ENCODE results near the gene FHIT.

Gene FHIT

DNA sequence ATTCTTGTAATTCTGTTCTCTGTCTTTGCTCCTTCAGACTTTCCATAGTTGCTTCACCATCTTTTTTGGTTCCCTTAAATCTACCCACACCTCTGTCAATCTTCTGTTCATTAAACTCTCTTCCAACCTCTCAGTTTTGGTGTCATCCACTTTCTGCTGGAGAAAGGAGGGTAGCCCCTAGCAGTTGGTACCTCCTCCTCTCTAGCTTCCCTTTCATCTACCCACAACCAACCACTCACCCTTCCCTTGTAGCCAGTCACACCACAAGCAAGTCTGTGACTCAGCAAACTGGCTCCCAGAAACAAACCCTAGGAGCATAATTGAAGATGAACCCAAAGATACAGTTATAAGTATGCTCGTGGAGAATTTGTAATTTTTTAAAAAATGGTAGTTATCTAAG lies 318.6 kb downstream of the FHIT start:
- Histone ChIP-seq H3K27me3 (replicated peaks; ENCODE audit: control insufficient read depth, insufficient read depth, low read length, poor library complexity, severe bottlenecking) (no peaks in the 10 kb centered on the region), H3K4me1 (ENCODE audit: control insufficient read depth, insufficient read depth, low read length, poor library complexity, severe bottlenecking) (no peaks in the 10 kb centered on the region), H3K27ac (ENCODE audit: insufficient read depth, low read length, poor library complexity, severe bottlenecking) (no peak overlapping the region), H3K36me3 (ENCODE audit: control insufficient read depth, insufficient read depth, low read length) (no peaks in the 10 kb centered on the region), H3K9me3 (ENCODE audit: control insufficient read depth, low read length) (no peaks in the 10 kb centered on the region), H3K4me3 (ENCODE audit: insufficient read depth, low read depth, low read length, poor library complexity, severe bottlenecking) (no peak overlapping the region)
- no peak for DNase-seq

DNA sequence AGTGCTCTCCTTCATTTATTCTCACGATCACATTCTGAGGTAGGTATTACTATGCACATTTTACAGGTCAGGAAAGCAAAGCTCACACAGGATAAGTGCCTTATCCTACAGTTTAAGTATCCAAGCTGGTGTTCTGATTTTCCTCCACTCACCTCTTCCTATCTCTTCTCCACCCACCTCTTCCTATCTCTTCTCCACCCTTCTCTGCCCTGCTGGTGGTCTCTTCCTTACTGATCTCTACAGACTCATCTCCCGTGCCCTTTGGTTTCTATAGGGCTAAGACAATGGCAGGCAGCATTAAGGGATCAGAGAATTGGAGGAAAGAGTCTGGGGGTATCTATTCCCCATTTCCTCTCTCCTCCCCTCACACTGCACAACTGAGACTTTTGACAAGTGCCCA lies 319.1 kb downstream of the FHIT start:
- Histone ChIP-seq H3K4me3 (ENCODE audit: insufficient read depth, low read depth, low read length, poor library complexity, severe bottlenecking) (no peak overlapping the region), H3K27ac (ENCODE audit: insufficient read depth, low read length, poor library complexity, severe bottlenecking) (no peak overlapping the region), H3K4me1 (ENCODE audit: control insufficient read depth, insufficient read depth, low read length, poor library complexity, severe bottlenecking) (no peaks in the 10 kb centered on the region), H3K36me3 (ENCODE audit: control insufficient read depth, insufficient read depth, low read length) (no peaks in the 10 kb centered on the region), H3K9me3 (ENCODE audit: control insufficient read depth, low read length) (no peaks in the 10 kb centered on the region), H3K27me3 (replicated peaks; ENCODE audit: control insufficient read depth, insufficient read depth, low read length, poor library complexity, severe bottlenecking) (no peaks in the 10 kb centered on the region)
- no peak for DNase-seq

DNA sequence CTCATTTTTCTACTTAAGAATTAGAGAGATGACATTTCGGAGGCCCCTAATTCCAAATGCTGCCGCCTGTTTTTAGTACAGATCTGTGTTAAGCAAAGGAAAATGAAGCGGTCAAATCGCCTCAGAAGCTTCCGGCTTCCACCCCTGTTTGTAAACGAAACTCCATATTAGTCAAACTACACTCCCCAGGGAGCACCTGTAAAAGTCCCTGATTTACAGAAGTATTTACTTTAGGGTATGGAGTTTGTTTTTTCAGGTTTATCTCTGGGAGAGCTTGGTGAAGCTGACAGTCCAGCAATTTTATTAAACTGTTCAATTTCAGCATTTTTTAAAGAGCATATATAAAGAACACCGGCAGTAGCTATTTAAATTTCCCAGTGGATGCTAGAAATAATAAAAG lies 319.8 kb downstream of the FHIT start:
- no peak for DNase-seq

DNA sequence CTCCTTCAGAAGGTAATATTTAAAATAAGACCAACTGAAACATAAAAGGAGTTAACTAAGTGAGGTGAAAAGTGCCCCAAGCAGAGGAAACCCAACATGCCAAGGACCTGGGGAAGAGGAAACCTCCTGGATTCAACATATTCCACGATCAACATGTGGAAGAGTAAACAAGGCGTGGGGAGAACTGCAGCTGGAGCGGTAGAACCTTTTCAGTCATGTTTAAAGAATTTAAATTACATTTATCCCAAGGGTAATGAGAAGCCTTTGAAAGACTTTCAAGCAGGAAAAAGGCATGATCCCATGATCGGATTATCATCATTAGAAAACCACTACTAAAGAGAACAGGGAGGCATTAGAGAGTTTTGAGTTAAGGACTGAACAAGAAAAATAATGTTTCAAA lies 330.7 kb downstream of the FHIT start:
- no peaks in the 10 kb centered on the region for H3K36me3 ChIP-seq (ENCODE audit: control insufficient read depth, insufficient read depth, low read length)
- H3K4me1 ChIP-seq (ENCODE audit: control insufficient read depth, insufficient read depth, low read length, poor library complexity, severe bottlenecking) = no peaks in the 10 kb centered on the region
- H3K27me3 ChIP-seq (replicated peaks; ENCODE audit: control insufficient read depth, insufficient read depth, low read length, poor library complexity, severe bottlenecking) = no peaks in the 10 kb centered on the region
- no peak overlapping the region for H3K27ac ChIP-seq (ENCODE audit: insufficient read depth, low read length, poor library complexity, severe bottlenecking)
- H3K4me3 ChIP-seq (ENCODE audit: insufficient read depth, low read depth, low read length, poor library complexity, severe bottlenecking) = no peak overlapping the region
- no peaks in the 10 kb centered on the region for H3K9me3 ChIP-seq (ENCODE audit: control insufficient read depth, low read length)
- DNase-seq = no peak

More for the DNA sequence above, 319.8 kb downstream of the FHIT start:
- H3K36me3 ChIP-seq (ENCODE audit: control insufficient read depth, insufficient read depth, low read length) = no peaks in the 10 kb centered on the region
- no peak overlapping the region for H3K4me3 ChIP-seq (ENCODE audit: insufficient read depth, low read depth, low read length, poor library complexity, severe bottlenecking)
- no peaks in the 10 kb centered on the region for H3K4me1 ChIP-seq (ENCODE audit: control insufficient read depth, insufficient read depth, low read length, poor library complexity, severe bottlenecking)
- no peaks in the 10 kb centered on the region for H3K27me3 ChIP-seq (replicated peaks; ENCODE audit: control insufficient read depth, insufficient read depth, low read length, poor library complexity, severe bottlenecking)
- no peak overlapping the region for H3K27ac ChIP-seq (ENCODE audit: insufficient read depth, low read length, poor library complexity, severe bottlenecking)
- H3K9me3 ChIP-seq (ENCODE audit: control insufficient read depth, low read length) = no peaks in the 10 kb centered on the region

DNA sequence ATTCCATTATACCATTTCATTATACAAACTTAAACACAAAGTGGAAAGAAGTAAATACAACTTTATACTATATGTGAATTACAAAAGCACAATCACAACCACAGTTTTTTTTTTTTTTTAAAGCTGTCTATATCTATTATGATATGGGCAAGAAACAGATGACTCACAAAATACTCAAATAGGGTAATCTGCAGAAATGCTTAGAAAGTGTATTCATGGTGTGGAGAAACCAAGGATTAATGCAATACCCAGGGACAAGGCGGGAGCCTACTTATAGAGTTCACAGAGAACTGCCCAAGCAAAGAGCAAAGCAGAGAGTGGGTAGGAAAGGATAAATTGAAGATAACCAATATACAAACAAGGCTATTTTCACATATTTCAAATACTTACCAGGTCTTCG lies 332.0 kb downstream of the FHIT start:
- H3K9me3 ChIP-seq (ENCODE audit: control insufficient read depth, low read length) = no peaks in the 10 kb centered on the region

DNA sequence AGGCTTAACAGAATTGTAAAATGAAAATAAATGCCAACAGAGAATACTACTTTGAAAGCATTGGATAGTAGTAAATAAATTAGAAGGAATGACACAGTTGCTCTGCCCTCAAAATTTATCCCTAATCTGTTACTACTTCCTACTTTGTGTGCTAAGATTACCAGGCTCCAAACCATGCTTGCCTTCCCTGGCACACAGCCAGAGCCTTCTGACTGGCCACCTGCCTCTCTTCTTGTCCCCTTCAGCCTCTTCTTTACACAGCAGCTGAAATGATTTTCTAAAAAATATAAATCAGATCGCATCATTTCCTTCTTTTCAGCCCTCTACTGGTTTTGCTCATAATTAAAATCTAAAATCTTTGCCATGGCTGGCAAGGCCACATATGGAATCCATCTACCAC lies 334.1 kb downstream of the FHIT start:
- no peaks in the 10 kb centered on the region for H3K36me3 ChIP-seq (ENCODE audit: control insufficient read depth, insufficient read depth, low read length)
- no peak overlapping the region for H3K4me3 ChIP-seq (ENCODE audit: insufficient read depth, low read depth, low read length, poor library complexity, severe bottlenecking)
- no peaks in the 10 kb centered on the region for H3K9me3 ChIP-seq (ENCODE audit: control insufficient read depth, low read length)
- H3K27ac ChIP-seq (ENCODE audit: insufficient read depth, low read length, poor library complexity, severe bottlenecking) = no peak overlapping the region
- DNase-seq = no peak
- no peaks in the 10 kb centered on the region for H3K27me3 ChIP-seq (replicated peaks; ENCODE audit: control insufficient read depth, insufficient read depth, low read length, poor library complexity, severe bottlenecking)
- H3K4me1 ChIP-seq (ENCODE audit: control insufficient read depth, insufficient read depth, low read length, poor library complexity, severe bottlenecking) = no peaks in the 10 kb centered on the region

More for the DNA sequence above, 332.0 kb downstream of the FHIT start:
- no peaks in the 10 kb centered on the region for H3K27me3 ChIP-seq (replicated peaks; ENCODE audit: control insufficient read depth, insufficient read depth, low read length, poor library complexity, severe bottlenecking)
- no peaks in the 10 kb centered on the region for H3K36me3 ChIP-seq (ENCODE audit: control insufficient read depth, insufficient read depth, low read length)
- H3K27ac ChIP-seq (ENCODE audit: insufficient read depth, low read length, poor library complexity, severe bottlenecking) = no peak overlapping the region
- no peak overlapping the region for H3K4me3 ChIP-seq (ENCODE audit: insufficient read depth, low read depth, low read length, poor library complexity, severe bottlenecking)
- no peak for DNase-seq
- H3K4me1 ChIP-seq (ENCODE audit: control insufficient read depth, insufficient read depth, low read length, poor library complexity, severe bottlenecking) = no peaks in the 10 kb centered on the region

DNA sequence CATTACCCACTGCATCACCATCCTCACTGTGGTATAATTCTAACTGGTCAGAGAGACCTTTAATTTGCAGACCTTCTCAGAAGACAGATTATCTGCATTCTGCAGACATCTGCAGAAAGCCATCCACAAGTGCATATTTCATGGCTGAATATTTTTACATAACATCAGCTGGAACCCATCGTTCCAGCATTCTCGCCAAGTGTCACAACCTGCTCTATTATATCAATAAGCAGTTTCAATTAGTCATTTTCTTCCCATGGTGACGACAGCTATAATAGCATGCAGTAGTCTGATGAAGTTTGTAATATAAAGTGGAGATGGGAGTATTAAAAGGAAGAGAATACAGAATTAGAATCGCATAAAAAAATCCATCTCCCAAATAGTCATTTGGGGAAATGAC lies 334.7 kb downstream of the FHIT start:
- Histone ChIP-seq H3K4me1 (ENCODE audit: control insufficient read depth, insufficient read depth, low read length, poor library complexity, severe bottlenecking) (no peaks in the 10 kb centered on the region), H3K36me3 (ENCODE audit: control insufficient read depth, insufficient read depth, low read length) (no peaks in the 10 kb centered on the region), H3K4me3 (ENCODE audit: insufficient read depth, low read depth, low read length, poor library complexity, severe bottlenecking) (no peak overlapping the region), H3K27ac (ENCODE audit: insufficient read depth, low read length, poor library complexity, severe bottlenecking) (no peak overlapping the region), H3K27me3 (replicated peaks; ENCODE audit: control insufficient read depth, insufficient read depth, low read length, poor library complexity, severe bottlenecking) (no peaks in the 10 kb centered on the region), H3K9me3 (ENCODE audit: control insufficient read depth, low read length) (no peaks in the 10 kb centered on the region)
- DNase-seq = no peak

DNA sequence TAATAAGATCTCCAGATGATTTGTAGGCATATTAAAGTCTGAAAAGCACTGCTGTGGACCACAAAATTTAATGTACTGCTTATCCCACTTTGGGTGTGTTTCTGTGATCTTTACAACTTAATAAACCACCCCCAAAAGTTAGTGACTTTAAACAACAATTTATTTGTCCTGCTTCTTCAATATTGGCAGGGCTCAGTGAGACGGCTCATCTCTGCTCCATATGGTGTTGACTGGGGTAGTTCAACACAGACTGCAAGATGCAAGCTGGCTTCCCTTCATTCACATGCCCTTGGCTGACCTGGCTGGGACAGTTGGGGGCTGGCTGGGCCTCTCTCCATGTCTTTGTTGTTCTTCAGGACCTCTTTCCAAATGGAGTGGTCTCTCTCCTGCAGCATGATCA lies 337.8 kb downstream of the FHIT start:
- Histone ChIP-seq H3K9me3 (ENCODE audit: control insufficient read depth, low read length) (no peaks in the 10 kb centered on the region), H3K36me3 (ENCODE audit: control insufficient read depth, insufficient read depth, low read length) (no peaks in the 10 kb centered on the region), H3K27me3 (replicated peaks; ENCODE audit: control insufficient read depth, insufficient read depth, low read length, poor library complexity, severe bottlenecking) (no peaks in the 10 kb centered on the region), H3K27ac (ENCODE audit: insufficient read depth, low read length, poor library complexity, severe bottlenecking) (no peak overlapping the region), H3K4me1 (ENCODE audit: control insufficient read depth, insufficient read depth, low read length, poor library complexity, severe bottlenecking) (no peaks in the 10 kb centered on the region), H3K4me3 (ENCODE audit: insufficient read depth, low read depth, low read length, poor library complexity, severe bottlenecking) (no peak overlapping the region)
- DNase-seq = no peak

DNA sequence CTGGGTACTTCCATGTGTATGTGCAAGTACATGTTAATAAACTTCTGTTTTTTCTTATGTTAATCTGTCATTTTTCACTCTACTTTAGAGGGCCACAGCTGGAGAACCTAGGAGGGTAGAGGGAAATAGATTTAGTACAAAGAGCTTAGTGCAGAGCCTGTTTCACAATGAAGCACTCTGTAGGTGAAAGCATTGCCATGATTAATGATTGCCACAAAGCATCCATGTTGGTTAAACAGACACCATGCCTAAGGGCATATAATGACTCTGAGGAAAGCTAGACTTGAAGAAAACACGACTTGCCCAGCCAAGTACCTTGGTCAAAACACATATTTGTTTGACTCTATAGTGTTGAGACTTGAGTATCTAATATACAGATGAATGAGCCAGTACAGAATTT lies 338.4 kb downstream of the FHIT start:
- Histone ChIP-seq H3K4me3 (ENCODE audit: insufficient read depth, low read depth, low read length, poor library complexity, severe bottlenecking) (no peak overlapping the region), H3K9me3 (ENCODE audit: control insufficient read depth, low read length) (no peaks in the 10 kb centered on the region), H3K27ac (ENCODE audit: insufficient read depth, low read length, poor library complexity, severe bottlenecking) (no peak overlapping the region), H3K36me3 (ENCODE audit: control insufficient read depth, insufficient read depth, low read length) (no peaks in the 10 kb centered on the region), H3K27me3 (replicated peaks; ENCODE audit: control insufficient read depth, insufficient read depth, low read length, poor library complexity, severe bottlenecking) (no peaks in the 10 kb centered on the region), H3K4me1 (ENCODE audit: control insufficient read depth, insufficient read depth, low read length, poor library complexity, severe bottlenecking) (no peaks in the 10 kb centered on the region)
- no peak for DNase-seq

DNA sequence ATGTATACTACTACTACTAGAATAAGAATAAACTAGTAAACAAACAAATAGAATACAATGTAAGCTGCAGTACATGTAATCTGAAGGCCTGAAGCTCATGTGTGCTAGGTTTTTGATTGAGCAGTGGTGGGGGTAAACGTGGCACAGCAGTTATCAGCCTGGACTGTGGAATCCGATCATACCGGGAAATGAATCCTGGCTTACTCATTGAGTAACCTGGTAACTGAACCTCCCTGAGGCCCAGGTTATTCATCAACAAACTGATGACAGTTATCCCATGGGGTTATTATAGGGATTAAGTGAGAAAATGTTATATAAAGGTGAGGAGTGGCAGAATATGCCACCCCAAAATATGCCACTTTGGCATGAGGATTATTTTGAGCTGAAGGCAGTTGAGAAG lies 339.1 kb downstream of the FHIT start:
- Histone ChIP-seq H3K4me3 (ENCODE audit: insufficient read depth, low read depth, low read length, poor library complexity, severe bottlenecking) (no peak overlapping the region), H3K4me1 (ENCODE audit: control insufficient read depth, insufficient read depth, low read length, poor library complexity, severe bottlenecking) (no peaks in the 10 kb centered on the region), H3K27me3 (replicated peaks; ENCODE audit: control insufficient read depth, insufficient read depth, low read length, poor library complexity, severe bottlenecking) (no peaks in the 10 kb centered on the region), H3K36me3 (ENCODE audit: control insufficient read depth, insufficient read depth, low read length) (no peaks in the 10 kb centered on the region), H3K27ac (ENCODE audit: insufficient read depth, low read length, poor library complexity, severe bottlenecking) (no peak overlapping the region), H3K9me3 (ENCODE audit: control insufficient read depth, low read length) (no peaks in the 10 kb centered on the region)
- no peak for DNase-seq

DNA sequence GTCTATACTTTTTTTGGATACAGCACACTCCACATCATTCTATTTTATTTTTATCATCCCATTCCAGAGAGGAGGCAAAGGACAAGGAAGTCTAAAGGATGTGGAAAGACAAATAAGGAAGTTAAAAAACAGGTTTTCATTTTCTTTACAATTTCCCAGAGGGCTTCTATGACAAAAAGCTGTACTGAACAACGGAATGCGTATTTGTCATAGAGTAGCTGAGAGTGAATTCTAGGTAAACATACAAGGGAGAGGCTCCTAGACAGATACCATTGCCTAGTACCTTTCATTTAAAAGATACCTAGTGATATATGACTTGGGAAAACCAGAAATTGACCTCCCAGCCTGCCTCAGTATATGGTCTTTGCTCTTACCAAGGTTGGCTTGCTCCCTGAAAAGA lies 341.7 kb downstream of the FHIT start:
- no peaks in the 10 kb centered on the region for H3K4me1 ChIP-seq (ENCODE audit: control insufficient read depth, insufficient read depth, low read length, poor library complexity, severe bottlenecking)
- H3K4me3 ChIP-seq (ENCODE audit: insufficient read depth, low read depth, low read length, poor library complexity, severe bottlenecking) = no peak overlapping the region
- H3K27me3 ChIP-seq (replicated peaks; ENCODE audit: control insufficient read depth, insufficient read depth, low read length, poor library complexity, severe bottlenecking) = no peaks in the 10 kb centered on the region
- no peak overlapping the region for H3K27ac ChIP-seq (ENCODE audit: insufficient read depth, low read length, poor library complexity, severe bottlenecking)
- no peaks in the 10 kb centered on the region for H3K36me3 ChIP-seq (ENCODE audit: control insufficient read depth, insufficient read depth, low read length)
- H3K9me3 ChIP-seq (ENCODE audit: control insufficient read depth, low read length) = no peaks in the 10 kb centered on the region
- no peak for DNase-seq
